ENCODE measurements around the gene PMM1. TPM values are rescaled to one million over a fixed set of nuclear protein-coding genes. Genes with fewer than 3 reads are reported as not detected.

Gene PMM1
- total RNA-seq, 1 experiment from 2014 or later: 26.8 TPM

GRCh38 chr22:41587347-41587723 lies 2.3 kb downstream of the PMM1 start:
- Histone ChIP-seq H3K4me1 (ENCODE audit: insufficient read depth, low read length, poor library complexity, severe bottlenecking) (peaks cover 3% of the 10 kb centered on the region), H3K9me3 (ENCODE audit: low read depth, low read length, poor library complexity, severe bottlenecking) (no peaks in the 10 kb centered on the region), H3K36me3 (ENCODE audit: insufficient read depth, low read length, poor library complexity, severe bottlenecking) (no peaks in the 10 kb centered on the region), H3K4me3 (ENCODE audit: low read depth, low read length, poor library complexity, severe bottlenecking) (no peak overlapping the region), H3K27me3 (replicated peaks; ENCODE audit: insufficient read depth, low read depth, low read length, poor library complexity) (no peaks in the 10 kb centered on the region), H3K27ac (ENCODE audit: low read depth, low read length, poor library complexity, severe bottlenecking) (no peak overlapping the region)
- intact Hi-C loops (cut with micrococcal nuclease; ENCODE audit: unreplicated experiment): no loop called here
- CTCF ChIA-PET: interaction anchor here (0.7 kb wide), 1 partner anchor 29 kb away, joined by 4 read pairs; no protein-coding TSS in a partner anchor
- no peak for TF ChIP-seq CTCF (conservative IDR thresholded peaks at IDR 0.05; ENCODE audit: low read depth, low read length)
- TF ChIP-seq EZH2 (IDR thresholded peaks at IDR 0.05; ENCODE audit: borderline replicate concordance, low read depth, low read length, poor library complexity, severe bottlenecking): no peak
- BruUV-seq (replicated peaks): no TSS peak
- no peak for DNase-seq (ENCODE audit: low spot score)
- POLR2A ChIA-PET (ENCODE audit: low non-redundant PET): no interaction called here

GRCh38 chr22:41585898-41586297 lies 3.7 kb downstream of the PMM1 start:
- DNase-seq (ENCODE audit: low spot score): no peak
- intact Hi-C loops (cut with micrococcal nuclease; ENCODE audit: unreplicated experiment): no loop called here
- Histone ChIP-seq H3K4me1 (ENCODE audit: insufficient read depth, low read length, poor library complexity, severe bottlenecking) (peaks cover 3% of the 10 kb centered on the region), H3K4me3 (ENCODE audit: low read depth, low read length, poor library complexity, severe bottlenecking) (no peak overlapping the region), H3K27ac (ENCODE audit: low read depth, low read length, poor library complexity, severe bottlenecking) (no peak overlapping the region), H3K9me3 (ENCODE audit: low read depth, low read length, poor library complexity, severe bottlenecking) (no peaks in the 10 kb centered on the region), H3K27me3 (replicated peaks; ENCODE audit: insufficient read depth, low read depth, low read length, poor library complexity) (no peaks in the 10 kb centered on the region), H3K36me3 (ENCODE audit: insufficient read depth, low read length, poor library complexity, severe bottlenecking) (no peaks in the 10 kb centered on the region)
- TF ChIP-seq CTCF (conservative IDR thresholded peaks at IDR 0.05; ENCODE audit: low read depth, low read length): no peak
- no peak for TF ChIP-seq EZH2 (IDR thresholded peaks at IDR 0.05; ENCODE audit: borderline replicate concordance, low read depth, low read length, poor library complexity, severe bottlenecking)
- CTCF ChIA-PET: no interaction called here
- no TSS peak for BruUV-seq (replicated peaks)
- POLR2A ChIA-PET (ENCODE audit: low non-redundant PET): interaction anchor here (0.6 kb wide), 1 partner anchor 28 kb away, joined by 3 read pairs; no protein-coding TSS in a partner anchor

- TF ChIP-seq EZH2 (IDR thresholded peaks at IDR 0.05; ENCODE audit: borderline replicate concordance, low read depth, low read length, poor library complexity, severe bottlenecking): no peak
- Histone ChIP-seq H3K4me1 (ENCODE audit: insufficient read depth, low read length, poor library complexity, severe bottlenecking) (peaks cover 3% of the 10 kb centered on the region), H3K27ac (ENCODE audit: low read depth, low read length, poor library complexity, severe bottlenecking) (no peak overlapping the region), H3K27me3 (replicated peaks; ENCODE audit: insufficient read depth, low read depth, low read length, poor library complexity) (no peaks in the 10 kb centered on the region), H3K9me3 (ENCODE audit: low read depth, low read length, poor library complexity, severe bottlenecking) (no peaks in the 10 kb centered on the region), H3K4me3 (ENCODE audit: low read depth, low read length, poor library complexity, severe bottlenecking) (no peak overlapping the region), H3K36me3 (ENCODE audit: insufficient read depth, low read length, poor library complexity, severe bottlenecking) (no peaks in the 10 kb centered on the region)
- intact Hi-C loops (cut with micrococcal nuclease; ENCODE audit: unreplicated experiment): no loop called here
- CTCF ChIA-PET: interaction anchor here (0.5 kb wide), 1 partner anchor 87 kb away, joined by 3 read pairs; no protein-coding TSS in a partner anchor
- no peak for DNase-seq (ENCODE audit: low spot score)
- BruUV-seq (replicated peaks): no TSS peak
- POLR2A ChIA-PET (ENCODE audit: low non-redundant PET): no interaction called here
Measured at GRCh38 chr22:41584881-41585280, 4.8 kb downstream of the PMM1 start.

- no peak for DNase-seq (ENCODE audit: low spot score)
- Histone ChIP-seq H3K36me3 (ENCODE audit: insufficient read depth, low read length, poor library complexity, severe bottlenecking) (no peaks in the 10 kb centered on the region), H3K9me3 (ENCODE audit: low read depth, low read length, poor library complexity, severe bottlenecking) (no peaks in the 10 kb centered on the region), H3K27ac (ENCODE audit: low read depth, low read length, poor library complexity, severe bottlenecking) (no peak overlapping the region), H3K27me3 (replicated peaks; ENCODE audit: insufficient read depth, low read depth, low read length, poor library complexity) (no peaks in the 10 kb centered on the region), H3K4me1 (ENCODE audit: insufficient read depth, low read length, poor library complexity, severe bottlenecking) (no peaks in the 10 kb centered on the region), H3K4me3 (ENCODE audit: low read depth, low read length, poor library complexity, severe bottlenecking) (no peak overlapping the region)
- CTCF ChIA-PET: interaction anchor here (0.6 kb wide), 1 partner anchor 42 kb away, joined by 4 read pairs; no protein-coding TSS in a partner anchor
- no TSS peak for BruUV-seq (replicated peaks)
- POLR2A ChIA-PET (ENCODE audit: low non-redundant PET): no interaction called here
- intact Hi-C loops (cut with micrococcal nuclease; ENCODE audit: unreplicated experiment): no loop called here
- no peak for TF ChIP-seq CTCF (conservative IDR thresholded peaks at IDR 0.05; ENCODE audit: low read depth, low read length)
- no peak for TF ChIP-seq EZH2 (IDR thresholded peaks at IDR 0.05; ENCODE audit: borderline replicate concordance, low read depth, low read length, poor library complexity, severe bottlenecking)
Measured at GRCh38 chr22:41582694-41583093, 6.9 kb downstream of the PMM1 start.
